ENCODE measurements around the gene PTGFRN. TPM values are rescaled to one million over a fixed set of nuclear protein-coding genes. Genes with fewer than 3 reads are reported as not detected.

PTGFRN gene
- total RNA-seq, 2 experiments from 2014 or later, result not detected

- no peaks in the 10 kb centered on the region for H3K36me3 ChIP-seq (ENCODE audit: insufficient read depth, low read length)
- H3K4me3 ChIP-seq (ENCODE audit: low read depth, low read length, poor library complexity, severe bottlenecking), result no peak overlapping the region
- H4K20me1 ChIP-seq (ENCODE audit: insufficient read depth, low read length), result no peaks in the 10 kb centered on the region
- DNase-seq (ENCODE audit: low spot score), result no peak
- CTCF ChIA-PET (ENCODE audit: unreplicated experiment), result no interaction called here
- no peak overlapping the region for H3K27ac ChIP-seq (ENCODE audit: low read depth, low read length, poor library complexity, severe bottlenecking)
- H3K9me2 ChIP-seq (ENCODE audit: insufficient read depth, low read length), result no peaks in the 10 kb centered on the region
- no peaks in the 10 kb centered on the region for H3K9me3 ChIP-seq (ENCODE audit: low read length)
- H2AFZ ChIP-seq (ENCODE audit: low read length), result no peak overlapping the region
- intact Hi-C loops (cut with micrococcal nuclease; ENCODE audit: unreplicated experiment), result no loop called here
- BruUV-seq (replicated peaks), result no TSS peak
- H3K4me1 ChIP-seq (ENCODE audit: insufficient read depth, low read length, poor library complexity, severe bottlenecking), result no peaks in the 10 kb centered on the region
- no peaks in the 10 kb centered on the region for H3K79me2 ChIP-seq (ENCODE audit: insufficient read depth, low read depth, low read length)
- no peak overlapping the region for H3K4me2 ChIP-seq (ENCODE audit: low read length)
- TF ChIP-seq CTCF (conservative IDR thresholded peaks at IDR 0.05; ENCODE audit: low read length), result no peak
- no peak for TF ChIP-seq EZH2phosphoT487 (IDR thresholded peaks at IDR 0.05; ENCODE audit: borderline replicate concordance, low read depth, low read length)
- POLR2A ChIA-PET, result interaction anchor here (0.5 kb wide), 1 partner anchor 12 kb away, joined by 3 read pairs; no protein-coding TSS in a partner anchor
These were observed 31.3 kb downstream of the PTGFRN start for GRCh38 chr1:116940814-116941599.

- CTCF ChIA-PET (ENCODE audit: unreplicated experiment), result no interaction called here
These were observed 32.0 kb downstream of the PTGFRN start for GRCh38 chr1:116941670-116942069.

More at GRCh38 chr1:116941670-116942069, 32.0 kb downstream of the PTGFRN start:
- Histone ChIP-seq H4K20me1 (ENCODE audit: insufficient read depth, low read length) (no peaks in the 10 kb centered on the region), H3K4me3 (ENCODE audit: low read depth, low read length, poor library complexity, severe bottlenecking) (no peak overlapping the region), H3K9me2 (ENCODE audit: insufficient read depth, low read length) (no peaks in the 10 kb centered on the region), H3K27ac (ENCODE audit: low read depth, low read length, poor library complexity, severe bottlenecking) (no peak overlapping the region), H3K36me3 (ENCODE audit: insufficient read depth, low read length) (no peaks in the 10 kb centered on the region), H3K4me1 (ENCODE audit: insufficient read depth, low read length, poor library complexity, severe bottlenecking) (no peaks in the 10 kb centered on the region), H3K9me3 (ENCODE audit: low read length) (no peaks in the 10 kb centered on the region), H2AFZ (ENCODE audit: low read length) (no peak overlapping the region), H3K79me2 (ENCODE audit: insufficient read depth, low read depth, low read length) (no peaks in the 10 kb centered on the region), H3K4me2 (ENCODE audit: low read length) (no peak overlapping the region)
- BruUV-seq (replicated peaks), result no TSS peak
- no peak for DNase-seq (ENCODE audit: low spot score)
- no peak for TF ChIP-seq EZH2phosphoT487 (IDR thresholded peaks at IDR 0.05; ENCODE audit: borderline replicate concordance, low read depth, low read length)
- TF ChIP-seq CTCF (conservative IDR thresholded peaks at IDR 0.05; ENCODE audit: low read length), result no peak
- POLR2A ChIA-PET, result no interaction called here
- intact Hi-C loops (cut with micrococcal nuclease; ENCODE audit: unreplicated experiment), result no loop called here
